AG20443 (cell line): Measurements from ENCODE around the gene ZNF281.

ENCODE experiments used
- DNase-seq: peaks from one replicate; pipeline ENCODE4 v3.0.0; 2012; ENCODE audit warnings: low spot score, mixed read lengths

Gene ZNF281

DNA sequence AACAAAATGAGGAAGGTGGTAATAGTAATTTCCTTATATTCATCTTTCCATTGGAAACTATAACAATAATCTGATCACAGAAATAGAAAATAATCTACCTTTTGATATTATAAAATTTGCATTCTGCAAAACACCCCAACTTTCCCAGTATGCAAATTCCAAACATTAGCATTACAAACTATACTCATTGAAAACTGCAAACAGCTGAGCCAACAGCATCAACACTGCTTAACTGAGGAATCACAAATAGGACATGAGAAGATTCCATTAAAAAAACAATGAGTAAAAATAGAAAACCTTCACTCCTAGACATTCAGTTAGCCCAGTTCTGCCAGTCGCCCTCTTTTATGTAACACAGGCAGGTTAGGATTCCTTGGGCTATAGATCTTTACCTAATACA, 18.1 kb downstream of the ZNF281 start:
- DNase-seq = no peak

GRCh38 chr1:200388791-200389190, 21.0 kb downstream of the ZNF281 start:
- no peak for DNase-seq

- DNase-seq = no peak
Measured at GRCh38 chr1:200386416-200386815, 23.4 kb downstream of the ZNF281 start.

- no peak for DNase-seq
Measured at GRCh38 chr1:200384818-200385390, 24.9 kb downstream of the ZNF281 start.

DNA sequence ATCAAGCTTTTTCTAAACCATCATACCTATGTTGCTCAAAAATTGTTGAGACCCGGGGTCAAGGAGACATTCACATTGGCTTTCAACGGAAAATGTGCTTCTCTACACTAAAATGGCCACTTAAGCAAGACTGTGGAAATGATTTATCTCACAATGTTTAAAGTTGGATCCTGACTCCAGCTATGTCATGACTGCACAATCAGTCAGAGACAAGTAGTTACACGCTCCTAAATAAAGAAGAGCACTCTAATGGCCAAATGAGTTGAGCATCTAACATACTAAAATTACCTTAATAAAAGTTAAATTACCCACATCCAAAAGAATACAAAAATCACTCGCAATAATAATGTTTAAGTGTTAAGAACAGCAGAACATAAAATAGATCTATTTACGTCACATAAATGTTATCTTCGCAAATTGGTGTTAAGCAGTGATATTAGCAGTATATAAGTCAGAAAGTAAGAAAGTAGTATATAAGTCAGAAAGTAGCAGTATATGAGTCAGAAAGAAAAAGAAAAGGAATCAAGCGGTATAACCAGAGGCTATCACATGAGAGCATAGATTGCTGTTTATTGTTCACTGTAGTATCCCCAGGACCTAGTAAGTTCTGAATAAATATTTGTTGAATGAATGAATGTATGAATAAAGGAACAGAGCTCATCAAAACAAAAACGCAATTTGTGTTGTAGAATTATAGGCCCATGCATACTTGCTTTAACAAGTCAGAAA, 28.4 kb downstream of the ZNF281 start:
- no peak for DNase-seq

DNA sequence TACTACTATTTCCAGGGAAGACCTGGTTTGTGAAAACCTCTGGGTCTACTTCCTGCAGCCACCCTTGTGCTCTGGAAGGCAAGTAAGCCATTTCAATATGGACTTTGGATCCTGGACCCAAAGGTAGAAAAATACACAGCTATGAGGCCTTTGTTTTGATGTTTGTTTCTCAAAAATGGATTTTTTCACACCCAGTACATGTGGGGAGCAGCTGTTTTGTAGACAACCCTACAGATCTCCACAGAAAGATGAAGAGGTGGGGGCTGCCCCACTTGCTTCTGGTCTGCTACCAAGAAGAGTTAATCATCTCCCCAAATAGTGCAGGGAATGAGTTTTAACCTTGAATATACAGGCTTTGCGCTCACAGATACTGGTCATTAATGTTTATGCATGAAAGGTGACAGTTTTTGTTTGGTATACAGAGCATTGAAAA, 29.2 kb downstream of the ZNF281 start:
- DNase-seq = no peak

GRCh38 chr1:200379940-200380588, 29.8 kb downstream of the ZNF281 start:
- DNase-seq = no peak

DNA sequence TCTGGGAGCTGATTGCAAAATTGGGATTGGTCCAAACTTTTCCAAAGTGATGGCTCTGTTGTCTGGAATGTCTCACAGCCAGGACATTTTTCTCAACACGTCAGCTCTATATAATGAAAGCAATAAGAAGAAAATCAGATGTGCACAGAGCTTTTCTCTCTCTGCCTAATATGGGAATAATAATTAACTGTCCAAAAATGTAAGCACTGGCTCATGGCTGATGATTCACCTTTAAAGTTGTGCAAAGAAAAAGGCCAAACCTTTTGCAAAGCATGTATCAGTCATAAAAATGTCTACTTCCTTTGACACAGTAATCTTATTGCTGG, 30.4 kb downstream of the ZNF281 start:
- DNase-seq = peak; percentile 79

- DNase-seq = no peak
Measured at GRCh38 chr1:200378096-200378495, 31.7 kb downstream of the ZNF281 start.

DNA sequence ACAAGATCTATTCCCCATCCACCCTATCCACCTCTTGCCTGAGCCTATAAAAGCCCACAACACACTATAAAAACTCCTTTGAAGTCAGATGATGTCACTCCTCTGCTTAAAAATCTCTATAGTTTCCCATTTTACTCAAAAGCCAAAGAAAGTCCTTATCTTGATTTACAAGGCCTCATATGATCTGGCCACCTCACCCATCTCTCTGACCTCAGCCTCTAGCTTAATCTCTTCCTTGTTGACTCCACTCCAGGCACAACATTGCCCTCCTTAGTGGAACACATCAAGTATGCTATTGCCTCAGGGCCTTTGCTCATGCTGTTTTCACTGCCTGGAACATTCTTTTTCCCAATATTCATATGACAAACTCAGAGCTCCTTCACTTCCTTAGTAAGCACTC, 33.3 kb downstream of the ZNF281 start:
- DNase-seq = no peak

DNA sequence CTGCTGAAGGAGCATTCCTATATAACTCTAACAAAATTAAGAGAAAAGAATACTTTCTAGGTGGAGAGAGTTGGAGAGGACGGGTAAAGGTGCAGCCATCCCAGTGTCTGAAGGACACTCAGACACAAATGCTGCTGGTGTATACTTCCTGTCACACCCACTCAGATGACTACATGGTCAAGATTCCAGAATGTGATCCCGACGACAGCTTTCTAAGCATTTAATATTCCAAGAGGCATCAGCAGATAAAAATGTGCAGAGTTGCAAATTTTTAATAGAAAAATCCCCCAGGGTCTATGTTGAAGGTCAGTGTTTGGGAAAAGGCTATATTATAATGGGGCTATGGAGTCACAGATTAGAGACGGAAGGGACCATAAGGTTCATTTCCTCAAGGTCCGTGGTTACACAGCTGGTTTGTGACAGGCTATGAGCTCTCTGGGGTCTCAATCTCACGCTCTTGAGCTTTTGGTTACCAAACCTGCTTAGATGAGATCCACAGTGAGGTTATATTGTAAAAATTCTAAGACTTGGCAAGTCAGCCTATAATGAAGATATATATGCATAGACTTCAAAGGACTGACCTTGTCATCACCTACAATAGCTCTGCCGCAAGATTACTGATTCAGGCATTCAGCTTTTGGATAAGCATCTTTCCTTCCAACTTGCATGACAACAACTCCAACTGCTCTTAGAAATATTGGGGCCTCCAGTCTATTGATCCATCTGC, 35.1 kb downstream of the ZNF281 start:
- peak; percentile 39 for DNase-seq

GRCh38 chr1:200373811-200374231, 36.0 kb downstream of the ZNF281 start:
- no peak for DNase-seq

GRCh38 chr1:200372885-200373181, 37.0 kb downstream of the ZNF281 start:
- DNase-seq = no peak

DNA sequence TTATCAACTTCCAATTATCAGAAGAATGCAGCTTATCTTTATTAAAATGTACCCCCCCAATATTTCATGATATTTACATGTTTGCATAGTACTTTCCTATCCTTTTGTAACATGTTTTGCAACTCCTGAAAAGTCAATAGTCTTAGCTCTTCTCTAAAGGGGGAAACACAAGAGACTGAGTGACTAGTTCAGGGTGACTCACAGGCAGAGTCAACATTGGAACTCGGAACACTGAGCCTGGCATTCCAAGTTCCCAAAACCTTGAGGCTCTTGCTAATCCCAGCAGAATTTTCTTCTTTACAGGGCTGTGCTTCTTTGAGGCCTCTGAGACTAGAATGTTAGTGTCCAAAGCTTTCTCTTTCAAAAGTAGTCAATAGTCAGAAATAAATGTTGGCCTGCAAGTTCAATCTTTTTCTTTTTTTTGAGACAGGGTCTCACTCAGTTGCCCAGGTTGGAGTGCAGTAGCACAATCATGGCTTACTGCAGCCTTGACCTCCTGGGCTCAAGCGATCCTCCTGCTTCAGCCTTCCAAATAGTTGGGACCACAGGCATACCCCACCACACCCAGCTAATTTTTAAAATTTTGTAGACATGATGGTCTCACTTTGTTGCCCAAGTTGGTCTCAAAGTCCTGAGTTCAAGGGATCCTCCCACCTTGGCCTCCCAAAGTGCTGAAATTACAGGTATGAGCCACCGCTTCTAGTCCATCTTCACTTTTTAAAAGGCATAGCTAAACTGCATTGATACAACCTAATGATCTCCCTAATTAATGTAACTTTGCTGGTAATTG, 37.5 kb downstream of the ZNF281 start:
- DNase-seq = peak; percentile 63

DNA sequence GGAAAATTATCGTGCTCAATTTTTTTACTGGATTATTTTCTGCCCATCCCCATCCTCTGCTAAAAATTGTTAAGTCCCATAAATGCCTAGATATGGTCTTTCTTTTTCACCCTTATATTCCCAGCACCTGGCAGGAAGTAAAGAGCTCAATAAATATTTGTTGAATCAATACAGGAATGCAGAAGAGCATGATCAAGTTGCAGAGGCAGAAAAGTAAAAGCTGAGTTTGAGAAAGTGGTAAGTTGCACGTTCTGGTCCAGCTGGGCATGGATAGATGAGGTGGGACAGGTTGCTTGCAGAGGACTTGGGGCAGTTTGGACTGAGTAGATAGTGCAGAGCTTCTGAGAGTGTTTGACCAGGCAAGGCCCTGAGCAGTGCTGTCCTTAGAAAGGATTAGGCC, 40.1 kb downstream of the ZNF281 start:
- no peak for DNase-seq

- DNase-seq = no peak
Measured at GRCh38 chr1:200369131-200369530, 40.7 kb downstream of the ZNF281 start.

DNA sequence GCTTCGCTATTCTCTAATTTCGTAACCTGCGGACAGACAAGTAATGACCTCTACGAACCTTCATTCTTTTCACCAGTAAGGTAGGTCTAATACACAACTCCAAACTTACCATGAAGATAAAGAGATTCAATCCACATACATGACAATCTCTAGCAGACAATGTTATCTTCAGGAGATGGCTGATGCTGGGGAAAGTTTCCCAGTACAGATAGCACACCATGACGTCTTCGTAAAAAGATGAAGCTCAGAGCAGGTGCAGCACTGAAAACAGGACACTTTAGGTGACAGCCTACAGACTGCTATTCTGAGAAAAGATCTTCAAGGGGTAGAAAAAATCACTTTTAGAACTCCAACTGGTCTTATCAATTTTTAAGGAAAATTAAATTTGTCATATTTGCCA, 41.3 kb downstream of the ZNF281 start:
- no peak for DNase-seq

DNA sequence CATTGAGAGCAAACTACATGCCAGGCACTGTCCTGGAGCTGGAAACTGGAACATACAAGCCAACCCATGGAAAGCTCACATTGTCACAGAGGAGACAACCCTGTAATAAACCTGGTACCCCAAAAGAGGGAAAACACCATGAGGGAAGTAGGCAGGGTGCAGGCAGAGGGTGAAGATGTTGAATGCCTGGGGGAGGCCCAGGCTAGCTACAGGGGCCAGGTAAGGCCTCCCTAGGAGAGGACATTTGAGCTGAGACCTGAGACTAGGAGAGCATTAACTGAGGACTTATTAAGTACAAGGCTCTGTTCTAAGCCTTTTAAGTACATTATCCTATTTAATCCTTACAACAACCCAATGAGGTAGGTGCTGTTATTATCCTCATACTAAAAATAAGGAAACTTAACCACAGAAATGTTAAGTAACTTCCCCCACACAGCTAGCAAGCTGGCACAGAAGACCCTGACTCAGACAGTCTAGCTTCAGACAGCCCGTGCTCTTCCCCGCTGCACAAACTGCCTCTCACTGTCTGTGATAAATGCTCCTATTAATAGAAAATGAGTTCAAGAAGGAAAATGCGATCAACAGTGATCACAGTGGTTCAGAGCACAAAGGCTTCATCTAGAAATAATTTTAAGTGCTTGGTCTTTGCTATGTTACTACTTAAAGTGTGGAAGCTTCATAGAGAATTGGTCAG, 41.8 kb downstream of the ZNF281 start:
- peak; percentile 81 for DNase-seq

- DNase-seq = no peak
Measured at GRCh38 chr1:200366577-200367253, 43.1 kb downstream of the ZNF281 start.

DNA sequence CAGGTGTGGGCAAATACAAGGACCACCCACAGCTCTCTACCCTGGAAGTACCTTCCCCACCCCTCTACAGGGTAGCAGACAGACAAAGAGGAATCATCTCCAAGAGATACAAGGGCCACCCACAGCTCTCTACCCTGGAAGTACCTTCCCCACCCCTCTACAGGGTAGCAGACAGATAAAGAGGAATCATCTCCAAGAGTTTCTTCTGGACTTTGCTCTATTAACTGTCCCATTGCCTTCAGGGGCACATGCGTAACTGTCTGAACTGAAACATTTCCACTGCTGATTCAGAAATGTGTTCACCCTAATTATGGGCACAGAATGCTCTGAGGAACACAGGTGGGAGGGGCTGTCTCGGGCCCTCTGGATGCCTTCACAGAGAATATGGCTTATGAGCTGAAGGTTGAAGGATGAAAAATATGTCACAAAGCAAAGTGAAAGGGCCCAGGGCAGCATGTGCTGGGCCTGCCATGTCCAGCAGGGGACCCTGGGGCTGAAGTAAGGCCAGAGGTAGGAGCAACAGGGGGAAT, 43.9 kb downstream of the ZNF281 start:
- DNase-seq = no peak

- DNase-seq = no peak
Measured at GRCh38 chr1:200364831-200365230, 45.0 kb downstream of the ZNF281 start.
